Ishikawa (cell line): ENCODE measurements around the gene RAET1G.

Experiments
- CEBPB ChIP-seq: IDR thresholded peaks from 2 replicates; pipeline ENCODE4 v1.6.1; 2012
- CREB1 ChIP-seq: IDR thresholded peaks from 2 replicates; pipeline ENCODE4 v1.6.1; 2012; ENCODE audit warnings: low read depth
- EGR1 ChIP-seq: IDR thresholded peaks from 2 replicates; pipeline ENCODE4 v1.6.1; 2012
- EP300 ChIP-seq: IDR thresholded peaks from 2 replicates; pipeline ENCODE4 v1.6.1; 2012; ENCODE audit warnings: borderline replicate concordance
- FOXM1 ChIP-seq: IDR thresholded peaks from 2 replicates; pipeline ENCODE4 v1.6.1; 2012; ENCODE audit warnings: low read depth, borderline replicate concordance
- NFIC ChIP-seq: IDR thresholded peaks from 2 replicates; pipeline ENCODE4 v1.6.1; 2012
- RAD21 ChIP-seq: IDR thresholded peaks from 2 replicates; pipeline ENCODE4 v1.6.1; 2012; ENCODE audit warnings: low read depth
- TAF1 ChIP-seq: IDR thresholded peaks from 2 replicates; pipeline ENCODE4 v1.6.1; 2012; ENCODE audit warnings: low read depth, mild to moderate bottlenecking
- TCF12 ChIP-seq: IDR thresholded peaks from 2 replicates; pipeline ENCODE4 v1.6.1; 2012; ENCODE audit warnings: low read depth
- TEAD4 ChIP-seq: IDR thresholded peaks from 2 replicates; pipeline ENCODE4 v1.6.1; 2012
- YY1 ChIP-seq: IDR thresholded peaks from 2 replicates; pipeline ENCODE4 v1.6.1; 2012; ENCODE audit warnings: low read depth
- ZBTB7A ChIP-seq: IDR thresholded peaks from 2 replicates; pipeline ENCODE4 v1.6.1; 2012; ENCODE audit warnings: low read depth
- TF ChIP-seq, protein P1 (sequence below): IDR thresholded peaks from 2 replicates; pipeline ENCODE4 v1.6.1; 2012
- TF ChIP-seq, protein P2 (sequence below): IDR thresholded peaks from 2 replicates; pipeline ENCODE4 v1.6.1; 2012
- TF ChIP-seq, protein P3 (sequence below): IDR thresholded peaks from 2 replicates; pipeline ENCODE4 v1.6.1; 2012; ENCODE audit warnings: low read depth, mild to moderate bottlenecking

RAET1G gene

DNA sequence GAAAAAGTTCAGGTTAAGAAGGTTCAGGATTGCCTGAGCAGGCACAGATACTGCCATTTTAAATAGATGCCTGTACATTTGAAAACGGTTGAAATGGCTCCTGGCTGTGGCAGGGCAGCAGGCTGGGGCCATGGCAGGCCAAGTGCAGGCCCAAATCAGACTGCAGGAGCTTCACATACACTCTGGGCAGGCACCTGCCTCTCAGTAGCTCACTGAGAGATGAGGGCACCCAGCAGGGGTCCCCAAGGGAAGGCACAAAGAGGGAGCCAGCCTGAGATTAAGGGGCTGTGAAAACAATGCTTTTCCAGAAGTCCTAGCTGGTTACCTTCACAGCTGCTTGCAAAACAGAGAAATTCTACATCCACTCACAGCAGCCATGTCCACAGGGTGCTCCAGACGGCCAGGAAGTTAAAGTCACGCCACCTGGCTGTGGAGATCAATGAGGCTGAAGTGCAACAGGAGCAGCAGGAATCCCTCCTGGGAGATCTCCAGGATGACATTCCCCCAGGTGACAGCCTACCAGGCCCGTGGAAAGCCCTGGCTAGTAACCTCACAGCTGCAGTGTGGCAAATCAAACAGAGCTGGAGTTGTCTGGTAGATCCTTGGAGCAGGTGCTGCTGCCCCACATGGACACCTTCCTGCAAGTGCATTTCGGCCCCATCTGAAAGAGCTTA is 18.8 kb downstream of the RAET1G start:
- no peak for TF ChIP-seq RAD21
- no peak for TF ChIP-seq CREB1
- TF ChIP-seq, protein P1, sequence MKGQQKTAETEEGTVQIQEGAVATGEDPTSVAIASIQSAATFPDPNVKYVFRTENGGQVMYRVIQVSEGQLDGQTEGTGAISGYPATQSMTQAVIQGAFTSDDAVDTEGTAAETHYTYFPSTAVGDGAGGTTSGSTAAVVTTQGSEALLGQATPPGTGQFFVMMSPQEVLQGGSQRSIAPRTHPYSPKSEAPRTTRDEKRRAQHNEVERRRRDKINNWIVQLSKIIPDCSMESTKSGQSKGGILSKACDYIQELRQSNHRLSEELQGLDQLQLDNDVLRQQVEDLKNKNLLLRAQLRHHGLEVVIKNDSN, result no peak
- TF ChIP-seq ZBTB7A, result no peak
- TF ChIP-seq TEAD4, result no peak
- no peak for TF ChIP-seq EGR1
- TF ChIP-seq CEBPB, result no peak
- TF ChIP-seq NFIC, result no peak
- TF ChIP-seq EP300, result no peak
- TF ChIP-seq FOXM1, result no peak
- TF ChIP-seq, protein P2, sequence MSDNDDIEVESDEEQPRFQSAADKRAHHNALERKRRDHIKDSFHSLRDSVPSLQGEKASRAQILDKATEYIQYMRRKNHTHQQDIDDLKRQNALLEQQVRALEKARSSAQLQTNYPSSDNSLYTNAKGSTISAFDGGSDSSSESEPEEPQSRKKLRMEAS, result no peak
- no peak for TF ChIP-seq TAF1
- no peak for TF ChIP-seq YY1
- TF ChIP-seq, protein P3, sequence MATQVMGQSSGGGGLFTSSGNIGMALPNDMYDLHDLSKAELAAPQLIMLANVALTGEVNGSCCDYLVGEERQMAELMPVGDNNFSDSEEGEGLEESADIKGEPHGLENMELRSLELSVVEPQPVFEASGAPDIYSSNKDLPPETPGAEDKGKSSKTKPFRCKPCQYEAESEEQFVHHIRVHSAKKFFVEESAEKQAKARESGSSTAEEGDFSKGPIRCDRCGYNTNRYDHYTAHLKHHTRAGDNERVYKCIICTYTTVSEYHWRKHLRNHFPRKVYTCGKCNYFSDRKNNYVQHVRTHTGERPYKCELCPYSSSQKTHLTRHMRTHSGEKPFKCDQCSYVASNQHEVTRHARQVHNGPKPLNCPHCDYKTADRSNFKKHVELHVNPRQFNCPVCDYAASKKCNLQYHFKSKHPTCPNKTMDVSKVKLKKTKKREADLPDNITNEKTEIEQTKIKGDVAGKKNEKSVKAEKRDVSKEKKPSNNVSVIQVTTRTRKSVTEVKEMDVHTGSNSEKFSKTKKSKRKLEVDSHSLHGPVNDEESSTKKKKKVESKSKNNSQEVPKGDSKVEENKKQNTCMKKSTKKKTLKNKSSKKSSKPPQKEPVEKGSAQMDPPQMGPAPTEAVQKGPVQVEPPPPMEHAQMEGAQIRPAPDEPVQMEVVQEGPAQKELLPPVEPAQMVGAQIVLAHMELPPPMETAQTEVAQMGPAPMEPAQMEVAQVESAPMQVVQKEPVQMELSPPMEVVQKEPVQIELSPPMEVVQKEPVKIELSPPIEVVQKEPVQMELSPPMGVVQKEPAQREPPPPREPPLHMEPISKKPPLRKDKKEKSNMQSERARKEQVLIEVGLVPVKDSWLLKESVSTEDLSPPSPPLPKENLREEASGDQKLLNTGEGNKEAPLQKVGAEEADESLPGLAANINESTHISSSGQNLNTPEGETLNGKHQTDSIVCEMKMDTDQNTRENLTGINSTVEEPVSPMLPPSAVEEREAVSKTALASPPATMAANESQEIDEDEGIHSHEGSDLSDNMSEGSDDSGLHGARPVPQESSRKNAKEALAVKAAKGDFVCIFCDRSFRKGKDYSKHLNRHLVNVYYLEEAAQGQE, result no peak
- no peak for TF ChIP-seq TCF12

DNA sequence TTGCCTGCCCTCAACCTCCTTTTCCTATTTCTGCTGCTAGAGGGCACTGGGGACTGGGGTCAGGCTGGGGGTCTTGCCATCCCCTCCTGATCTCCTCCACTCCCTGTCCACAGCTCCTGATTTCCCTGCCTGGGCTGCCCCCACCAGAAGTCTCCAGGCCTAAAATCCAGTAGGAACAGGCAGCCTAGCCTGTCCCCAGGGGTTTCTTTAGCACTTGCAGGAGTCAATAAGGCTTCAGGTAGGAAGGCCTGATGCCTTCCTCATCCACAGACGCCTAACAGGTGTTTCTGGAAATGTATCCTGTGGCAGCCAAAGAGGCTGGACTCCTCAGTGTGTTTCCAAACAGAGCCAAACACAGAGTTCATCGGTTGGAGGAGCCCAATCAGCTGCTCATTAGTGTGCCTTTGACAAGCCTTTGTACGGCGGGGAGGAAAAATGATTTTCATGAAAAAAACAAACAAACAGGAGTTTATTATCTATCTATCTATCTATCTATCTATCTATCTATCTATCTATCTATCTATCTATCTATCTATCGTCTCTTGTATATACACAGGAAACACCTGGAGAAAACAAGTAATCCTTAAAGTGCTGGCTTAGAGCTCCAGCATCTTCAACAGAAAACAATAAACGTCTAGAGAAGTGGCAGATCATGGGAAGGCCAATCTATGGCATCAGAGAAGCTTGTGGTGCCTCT is 21.3 kb downstream of the RAET1G start:
- TF ChIP-seq ZBTB7A, result no peak
- TF ChIP-seq RAD21, result no peak
- no peak for TF ChIP-seq EP300
- TF ChIP-seq CREB1, result no peak
- no peak for TF ChIP-seq TAF1
- TF ChIP-seq TCF12, result no peak
- TF ChIP-seq YY1, result no peak
- TF ChIP-seq CEBPB, result no peak
- TF ChIP-seq, protein P3, result no peak
- TF ChIP-seq NFIC, result no peak
- TF ChIP-seq, protein P2, result no peak
- no peak for TF ChIP-seq TEAD4
- TF ChIP-seq FOXM1, result no peak
- no peak for TF ChIP-seq EGR1
- TF ChIP-seq, protein P1, result no peak

DNA sequence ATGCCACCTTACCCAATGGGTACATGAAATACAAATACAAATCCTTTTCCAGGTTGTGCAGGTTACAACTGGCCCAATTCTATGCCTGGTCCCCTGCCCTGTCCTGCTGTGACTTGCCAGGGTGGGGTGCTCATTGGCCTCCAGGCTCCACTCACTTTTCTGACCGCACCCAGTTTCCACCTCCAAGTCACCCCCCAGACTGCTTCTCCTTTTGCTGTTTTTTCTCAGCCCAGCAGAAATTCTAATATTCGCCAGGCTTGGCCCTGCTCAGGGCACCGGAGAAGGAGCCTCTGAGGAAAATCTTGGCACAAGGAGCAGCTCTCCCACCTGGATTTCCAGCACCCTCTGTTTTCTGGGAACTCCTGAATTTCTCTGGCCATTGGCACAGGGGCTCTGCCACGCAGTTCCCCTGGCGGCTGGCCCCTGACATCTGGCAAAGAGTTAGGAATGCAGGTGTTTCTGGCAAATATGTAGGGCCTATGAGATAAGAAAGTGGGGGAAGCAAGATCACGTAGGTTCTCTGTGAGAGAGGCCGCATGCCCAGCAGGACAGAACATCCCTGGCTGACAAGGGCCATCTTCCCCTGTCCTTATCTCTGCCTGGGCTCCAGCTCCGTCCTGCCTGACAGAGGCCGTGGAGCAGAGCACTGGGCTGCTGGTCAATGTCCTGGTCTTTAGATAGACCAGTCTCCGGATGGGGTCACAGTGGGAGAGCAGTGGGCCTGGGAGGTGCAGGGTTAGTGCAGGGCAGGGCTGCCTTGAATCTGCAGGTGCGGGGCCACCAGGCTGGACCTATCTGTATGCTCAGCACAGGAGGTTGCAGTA is 22.1 kb downstream of the RAET1G start:
- TF ChIP-seq, protein P3, result no peak
- no peak for TF ChIP-seq RAD21
- TF ChIP-seq TEAD4, result no peak
- TF ChIP-seq, protein P1, result no peak
- TF ChIP-seq TAF1, result no peak
- no peak for TF ChIP-seq YY1
- TF ChIP-seq ZBTB7A, result no peak
